GM18499 (cell line): ENCODE data around the gene IQSEC3.
A peak's percentile ranks its signal among the peaks of the same experiment; 100 is the strongest.
"Not testable (repeated sequence)": the region's sequence is repeated elsewhere in the genome, so short reads cannot be mapped to it uniquely, and the experiment has no call there.

ENCODE experiments used
- ATAC-seq: cut with Tn5 transposase; IDR thresholded peaks from one replicate; pipeline ENCODE4 v1.9.1; 2021; ENCODE audit warnings: moderate number of reproducible peaks; ENCODE audit not compliant: insufficient read depth, unreplicated experiment

The IQSEC3 gene

DNA sequence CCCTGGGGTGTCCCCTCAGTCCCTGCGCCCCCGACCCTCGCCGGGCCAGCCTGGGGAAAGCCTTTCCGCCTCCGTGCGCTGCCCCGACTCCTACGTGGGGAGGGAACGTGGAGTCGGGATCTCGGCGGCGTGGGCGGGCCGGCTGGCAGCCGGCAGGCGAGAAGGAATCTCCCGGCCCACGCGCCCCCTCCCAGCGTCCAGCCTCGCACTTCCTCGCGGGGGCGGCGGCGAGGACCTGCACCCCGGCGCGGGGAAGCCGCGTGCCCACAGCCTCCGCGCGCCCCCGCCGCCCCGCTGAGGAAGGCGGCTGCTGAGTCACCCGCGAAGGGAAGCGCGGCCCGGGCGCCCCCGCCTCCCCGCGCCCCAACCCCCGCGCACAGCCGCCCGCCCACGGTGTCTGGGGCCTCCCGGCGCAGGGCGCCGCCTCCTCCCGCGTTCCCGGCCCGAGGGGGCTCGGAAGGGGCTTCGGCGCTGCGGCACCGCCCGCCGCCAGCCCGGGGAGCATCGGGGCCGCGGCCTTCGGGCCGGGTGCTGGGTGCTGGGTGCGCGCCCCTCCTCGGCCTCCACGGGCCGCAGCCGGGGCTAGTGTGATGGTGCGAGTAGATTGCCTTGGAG, 11.3 kb downstream of the IQSEC3 start:
- not testable (repeated sequence) for ATAC-seq

DNA sequence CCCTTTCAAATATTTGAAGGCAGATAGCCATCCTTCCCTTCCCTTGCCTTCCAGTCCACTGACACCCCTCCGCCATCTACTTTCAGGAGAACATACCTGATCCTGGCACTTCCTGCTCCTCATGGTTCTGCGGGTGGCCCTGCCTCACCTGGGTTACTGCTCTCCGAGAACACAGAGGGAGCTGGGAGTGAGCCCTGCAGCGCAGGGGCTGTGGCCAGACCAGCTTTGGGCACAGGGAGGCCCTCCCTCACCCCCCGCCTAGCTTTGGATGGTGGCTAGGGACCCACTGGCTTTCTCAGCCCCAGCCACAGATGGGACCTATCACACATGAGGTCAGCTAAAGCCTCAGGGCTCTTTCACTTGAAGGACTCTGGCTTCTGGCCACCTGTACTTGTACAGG, 12.4 kb downstream of the IQSEC3 start:
- no peak for ATAC-seq

DNA sequence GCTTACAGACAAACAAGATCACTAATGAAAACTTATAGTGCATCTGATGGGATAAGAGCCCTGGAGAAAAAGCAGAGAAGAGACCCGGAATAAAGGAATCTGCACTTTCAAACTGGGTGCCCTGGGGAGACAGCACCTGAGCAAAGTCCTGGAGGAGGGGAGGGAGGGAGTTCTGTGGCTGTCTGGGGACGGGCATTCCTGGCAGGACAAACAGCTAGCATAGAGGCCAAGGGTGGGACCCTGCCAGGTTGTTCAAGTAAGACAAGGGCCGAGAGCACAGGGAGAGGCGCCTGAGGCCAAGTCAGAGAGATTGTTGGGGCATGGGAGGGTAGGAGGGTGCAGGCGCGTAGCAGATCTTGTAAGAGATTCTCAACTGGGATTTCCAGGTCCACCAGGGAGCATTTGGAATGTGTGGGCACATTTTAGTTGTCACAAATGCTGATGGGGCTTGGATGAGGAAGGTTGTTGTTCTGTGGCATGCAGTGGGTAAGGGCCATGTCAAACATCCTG, 14.2 kb downstream of the IQSEC3 start:
- ATAC-seq: no peak

DNA sequence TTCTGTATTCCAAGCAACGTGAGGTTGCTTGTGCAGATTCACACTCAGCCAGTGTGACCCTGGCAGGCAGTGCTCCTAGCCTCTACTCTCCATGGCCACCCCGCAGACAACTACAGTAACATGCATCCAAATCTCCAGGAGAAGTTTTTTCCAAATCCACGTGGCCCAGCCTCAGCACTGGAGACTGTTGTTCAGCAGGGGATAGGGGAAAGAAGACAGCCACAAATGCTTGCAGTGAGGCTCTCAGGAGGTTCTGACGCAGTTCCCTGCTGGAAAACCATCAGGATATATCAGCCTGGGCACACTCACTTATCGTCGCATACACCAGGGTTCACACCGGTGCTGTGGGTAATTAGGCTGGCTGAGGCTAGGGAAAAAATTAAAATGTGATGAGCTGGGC, 16.2 kb downstream of the IQSEC3 start:
- ATAC-seq: no peak

DNA sequence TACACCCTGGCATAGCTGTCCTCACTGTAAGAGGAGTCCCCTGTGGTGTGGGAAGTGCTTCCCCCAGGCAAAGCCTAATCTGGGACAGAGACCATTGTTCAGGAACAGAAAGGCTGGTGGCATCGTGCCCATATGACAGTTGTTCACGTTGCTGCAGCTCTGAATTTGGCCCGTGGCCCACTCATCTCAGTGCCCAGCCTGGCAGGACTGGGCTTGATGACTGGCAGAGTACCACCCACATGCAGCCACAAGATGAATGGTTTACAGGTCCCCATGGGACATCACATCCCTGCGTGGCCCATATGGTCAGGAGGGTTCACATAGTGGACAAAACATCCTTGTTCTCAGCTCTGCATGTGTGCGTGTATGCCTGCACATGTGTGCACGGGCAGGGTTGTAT, 17.5 kb downstream of the IQSEC3 start:
- no peak for ATAC-seq

DNA sequence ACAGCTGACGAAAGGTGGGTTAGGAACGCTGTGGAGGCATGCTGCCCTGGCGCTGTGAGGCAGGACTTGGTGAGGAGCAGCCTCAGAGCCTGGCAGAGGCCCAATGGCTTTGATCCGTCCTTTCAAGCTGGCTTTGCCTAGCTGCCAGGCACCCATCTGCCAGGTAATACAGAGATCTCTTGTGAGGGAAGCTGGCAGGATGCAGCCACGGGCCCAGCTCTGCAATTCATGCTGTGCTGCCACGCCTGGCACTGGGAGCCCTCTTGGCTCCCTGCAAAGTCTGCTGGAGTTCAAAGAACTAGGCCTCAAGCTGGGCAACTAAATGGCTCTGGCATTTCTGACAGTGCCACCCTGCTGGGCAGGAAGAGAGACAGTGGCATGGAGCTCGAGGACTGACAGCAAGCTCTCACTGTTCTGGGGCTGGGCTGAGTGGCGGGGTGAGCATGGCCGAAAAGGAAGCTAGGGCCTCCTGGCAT, 18.7 kb downstream of the IQSEC3 start:
- ATAC-seq: no peak

DNA sequence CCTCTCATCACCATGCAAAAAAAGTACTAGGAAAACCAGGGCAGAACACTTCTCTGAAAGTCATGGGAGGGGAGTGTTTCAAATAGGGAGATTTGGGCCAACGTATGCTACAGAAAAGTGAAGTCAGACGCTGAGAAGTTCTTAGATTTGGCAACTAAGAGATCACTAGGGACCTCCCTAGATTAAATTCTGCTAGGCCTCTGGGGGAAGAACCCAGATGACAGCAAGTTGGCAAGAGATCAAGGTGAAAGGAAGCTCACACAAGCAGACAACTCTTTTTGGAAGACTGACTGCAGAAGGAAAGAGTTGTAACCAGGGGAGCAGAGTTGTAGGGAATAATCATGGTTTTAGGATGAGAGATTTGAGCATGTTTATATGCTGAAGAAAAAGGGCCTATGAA, 20.7 kb downstream of the IQSEC3 start:
- ATAC-seq: no peak

DNA sequence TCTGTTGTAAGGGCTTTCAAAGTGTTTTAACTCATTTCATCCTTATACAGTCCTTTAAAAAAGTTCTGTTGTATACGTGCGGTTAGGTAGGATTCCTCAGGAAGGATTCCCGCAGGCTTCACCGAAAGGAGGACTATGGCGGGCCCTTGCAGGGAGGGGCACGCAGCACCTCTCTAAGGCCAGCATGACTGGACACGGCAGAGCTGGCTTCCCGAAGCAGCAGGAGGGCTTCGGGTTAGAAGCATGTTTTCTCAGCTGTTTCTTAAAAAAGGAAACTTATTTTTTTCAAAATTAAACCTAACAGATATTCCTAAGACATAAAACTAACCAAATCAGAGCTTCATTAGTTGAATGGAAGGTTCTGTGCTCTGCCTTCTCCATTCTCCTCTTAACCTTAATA, 21.3 kb downstream of the IQSEC3 start:
- no peak for ATAC-seq

DNA sequence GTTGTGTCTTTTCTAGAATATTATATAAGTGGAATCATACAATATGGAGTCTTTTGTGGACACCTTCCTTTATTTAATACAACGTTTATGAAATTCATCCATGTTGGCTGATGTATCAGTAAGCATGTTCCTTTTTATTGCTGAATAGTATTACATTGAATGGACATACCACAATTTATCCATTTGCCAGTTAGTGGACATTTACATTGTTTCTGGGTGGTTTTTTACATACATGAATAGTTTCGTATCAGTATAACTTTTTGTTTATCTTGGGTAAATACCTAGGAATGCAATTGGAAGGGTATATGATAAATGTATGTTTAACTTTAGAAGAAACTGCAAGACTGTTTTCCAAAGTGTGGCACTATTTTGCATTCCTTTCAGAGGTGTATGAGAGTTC, 23.1 kb downstream of the IQSEC3 start:
- no peak for ATAC-seq

DNA sequence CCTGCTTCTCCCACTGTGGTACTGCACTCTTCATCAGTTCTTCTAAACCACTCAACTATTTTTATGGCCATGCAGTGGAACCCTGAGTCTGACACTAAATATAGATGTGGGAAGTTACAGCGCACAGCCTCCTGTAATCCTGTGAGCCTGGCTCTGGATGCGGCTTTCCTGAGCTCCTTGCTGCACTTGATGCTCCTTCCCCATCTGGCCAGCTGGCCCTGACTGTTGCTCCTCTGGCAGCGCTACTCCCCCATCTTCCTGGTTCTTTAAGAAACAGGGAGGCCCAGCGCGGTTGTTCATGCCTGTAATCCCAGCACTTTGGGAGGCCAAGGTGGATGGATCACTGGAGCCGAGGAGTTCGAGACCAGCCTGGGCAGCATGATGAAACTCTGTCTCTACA, 24.6 kb downstream of the IQSEC3 start:
- ATAC-seq: no peak

DNA sequence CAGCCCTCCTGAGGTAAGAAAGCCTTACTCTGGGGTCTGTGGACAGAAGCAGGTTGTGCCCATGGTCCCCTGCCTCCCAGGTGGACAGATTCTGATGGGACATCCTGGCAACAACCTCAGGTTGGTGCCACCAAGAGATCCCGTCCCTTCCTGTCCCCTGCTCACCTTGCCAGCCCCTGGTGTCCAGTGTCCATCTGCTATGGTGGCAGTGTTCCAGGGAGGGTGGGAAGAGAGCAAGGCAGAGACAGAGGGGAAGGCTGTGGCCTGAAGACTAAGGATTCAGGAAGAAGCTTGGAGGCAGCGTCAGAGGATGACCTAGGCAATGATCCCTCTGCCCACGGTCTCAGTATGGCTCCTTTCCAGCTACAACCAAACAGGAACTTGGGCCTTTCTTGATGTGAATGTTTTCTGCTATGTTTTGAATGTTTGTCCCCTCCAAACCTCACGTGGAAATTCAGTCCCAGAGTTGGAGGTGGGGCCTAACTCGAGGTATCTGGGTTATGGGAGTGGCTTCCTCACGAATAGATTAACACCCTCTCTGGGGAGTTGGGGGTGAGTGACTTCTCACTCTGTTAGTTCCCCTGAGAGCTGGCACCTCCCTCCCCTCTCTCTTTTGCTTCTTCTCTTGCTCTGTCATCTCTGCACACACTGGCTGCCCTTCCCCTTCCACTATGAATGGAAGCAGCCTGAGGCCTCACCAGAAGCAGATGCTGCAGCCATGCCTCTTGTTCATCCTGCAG, 26.9 kb downstream of the IQSEC3 start:
- no peak for ATAC-seq

DNA sequence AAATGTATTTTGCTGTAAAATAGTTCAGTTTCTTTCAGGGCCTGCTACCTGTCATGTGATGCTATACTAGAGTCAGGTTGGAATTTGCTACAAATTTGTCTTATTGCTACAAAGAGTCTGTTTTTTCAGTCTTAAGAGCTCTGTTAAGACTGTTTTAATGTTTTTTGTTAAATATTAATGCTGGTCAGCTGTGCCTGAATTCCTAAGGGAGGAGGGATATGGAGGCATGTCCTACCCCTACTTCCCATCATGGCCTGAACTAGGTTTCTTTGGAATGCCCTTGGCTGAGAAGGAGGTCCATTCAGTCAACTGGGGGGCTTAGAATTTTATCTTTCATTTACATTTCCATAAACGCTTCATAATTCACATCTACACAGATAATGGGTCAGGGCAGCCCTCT, 30.0 kb downstream of the IQSEC3 start:
- no peak for ATAC-seq

DNA sequence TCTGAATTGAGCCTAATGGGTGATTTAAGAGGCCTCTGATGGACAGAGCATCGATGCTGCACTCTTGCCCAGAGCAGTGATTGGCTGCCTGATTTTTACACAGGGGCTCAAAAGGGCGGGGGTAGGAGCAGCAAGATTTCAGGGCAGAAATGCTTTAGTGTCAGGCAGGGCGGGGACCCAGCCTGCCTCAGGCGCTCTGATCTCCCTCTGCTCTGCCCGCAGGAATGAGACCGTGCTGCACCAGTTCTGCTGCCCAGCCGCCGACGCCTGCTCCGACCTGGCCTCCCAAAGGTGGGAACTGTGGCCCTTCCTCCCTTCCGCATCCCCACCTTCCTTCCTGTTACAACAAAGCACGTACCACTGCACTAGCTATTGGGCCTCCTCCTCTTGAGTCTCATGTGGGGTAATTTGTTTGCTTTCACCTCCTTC, 32.4 kb downstream of the IQSEC3 start:
- no peak for ATAC-seq

DNA sequence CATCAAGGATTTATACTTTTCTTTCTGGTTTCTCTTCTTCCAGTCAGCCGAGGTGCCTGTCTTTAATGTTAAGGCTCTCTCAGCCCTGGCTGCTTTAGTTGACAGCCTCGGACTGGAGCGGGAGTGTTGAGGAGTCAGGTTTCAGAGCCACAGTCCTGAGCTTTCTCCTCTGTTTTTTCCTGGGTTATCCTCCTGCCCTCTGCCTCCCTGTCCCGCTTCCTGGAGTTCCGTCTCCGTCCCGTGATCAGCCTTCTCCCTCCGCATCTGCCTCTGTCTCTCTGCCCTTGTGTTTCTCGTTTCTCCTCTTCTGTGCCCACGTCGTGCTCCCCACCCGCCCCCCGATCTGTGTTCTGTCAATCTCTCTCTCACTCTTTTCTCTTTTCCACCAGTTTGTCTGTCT, 33.0 kb downstream of the IQSEC3 start:
- ATAC-seq: no peak

DNA sequence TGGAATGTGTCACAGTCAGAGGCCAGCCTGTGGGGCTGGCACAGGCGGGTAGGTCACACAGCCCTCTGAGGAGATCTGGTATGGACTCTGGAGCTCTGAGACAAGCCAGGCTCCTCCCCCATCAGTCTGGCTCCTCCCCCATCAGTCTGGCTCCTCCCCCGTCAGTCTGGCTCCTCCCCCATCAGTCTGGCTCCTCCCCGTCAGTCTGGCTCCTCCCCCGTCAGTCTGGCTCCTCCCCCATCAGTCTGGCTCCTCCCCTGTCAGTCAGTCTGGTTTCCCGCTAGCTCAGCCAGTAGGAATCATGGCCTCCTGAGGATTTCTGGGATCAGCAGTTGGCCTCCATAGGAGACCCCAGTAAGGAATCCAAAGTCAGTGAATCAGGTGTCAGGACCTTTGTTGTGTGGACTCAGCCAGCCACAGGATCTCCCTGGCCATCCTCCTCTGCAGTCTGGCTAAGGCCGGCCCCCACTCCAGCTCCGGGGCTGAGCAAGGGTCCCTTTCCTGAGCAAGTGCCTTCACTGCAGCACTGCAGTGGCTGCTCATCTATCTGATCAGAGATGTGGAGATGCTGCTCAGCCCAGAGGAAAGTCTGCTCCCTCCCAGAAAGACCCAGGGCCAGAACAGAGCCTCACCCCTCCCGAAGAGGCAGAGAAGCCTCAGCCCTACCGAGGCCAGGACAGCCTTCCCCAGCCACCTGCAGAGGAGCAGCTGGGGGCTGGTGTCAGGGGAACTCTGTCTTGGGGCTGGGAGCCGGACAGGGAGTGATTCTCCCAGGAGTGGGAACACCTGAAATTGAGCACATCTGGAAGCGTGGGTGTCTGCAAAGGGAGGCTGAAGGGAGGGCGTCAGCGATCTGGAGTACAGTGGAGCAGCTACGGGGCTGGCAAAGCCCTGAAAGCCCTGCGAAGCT, 35.7 kb downstream of the IQSEC3 start:
- no peak for ATAC-seq

DNA sequence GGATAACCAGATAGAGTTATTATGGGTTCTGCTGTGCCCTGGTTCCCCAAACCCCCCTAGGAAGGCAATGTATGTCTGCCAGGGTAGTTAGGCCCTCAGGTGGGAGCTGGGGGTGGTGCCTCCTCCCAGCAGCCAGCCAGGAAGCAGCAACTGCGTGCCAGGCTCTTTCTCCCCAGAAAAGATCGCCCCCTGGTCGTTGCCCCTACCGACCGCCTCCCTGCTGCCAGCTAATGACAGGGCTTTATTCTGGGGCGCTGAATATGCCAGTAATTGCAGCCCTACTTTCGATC, 36.3 kb downstream of the IQSEC3 start:
- no peak for ATAC-seq

DNA sequence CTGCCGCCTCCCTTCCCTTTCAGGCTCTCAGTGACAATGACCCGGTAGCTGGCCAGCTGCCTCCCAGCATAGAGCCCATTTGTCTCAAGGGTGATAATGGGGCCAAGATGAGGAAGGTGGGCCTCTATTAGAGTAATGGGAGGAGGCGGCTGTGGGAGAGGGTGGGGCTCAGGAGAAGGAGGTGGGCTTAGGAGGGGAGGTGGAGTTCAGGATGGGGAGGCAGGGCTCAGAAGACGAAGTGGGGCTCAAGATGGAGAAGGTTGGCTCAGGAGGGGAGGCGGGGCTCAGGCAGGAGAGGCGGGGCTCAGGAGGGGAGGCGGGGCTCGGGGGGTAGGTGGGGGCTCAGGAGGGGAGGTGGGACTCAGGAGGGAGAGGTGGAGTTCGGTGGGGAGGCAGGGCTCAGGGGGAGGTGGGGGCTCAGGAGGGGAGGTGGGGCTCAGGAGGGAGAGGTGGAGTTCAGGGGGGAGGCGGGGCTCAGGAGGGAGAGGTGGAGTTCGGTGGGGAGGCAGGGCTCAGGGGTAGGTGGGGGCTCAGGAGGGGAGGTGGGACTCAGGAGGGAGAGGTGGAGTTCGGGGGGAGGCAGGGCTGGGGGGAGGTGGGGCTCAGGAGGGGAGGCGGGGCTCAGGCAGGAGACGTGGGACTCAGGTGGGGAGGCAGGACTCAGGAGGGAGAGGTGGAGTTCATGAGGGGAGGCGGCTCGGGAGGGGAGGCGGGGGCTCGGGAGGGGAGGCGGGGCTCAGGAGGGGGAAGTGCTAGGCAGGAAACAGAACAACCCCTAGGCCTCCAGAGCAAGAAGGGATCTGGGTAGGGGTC, 36.8 kb downstream of the IQSEC3 start:
- ATAC-seq: no peak

DNA sequence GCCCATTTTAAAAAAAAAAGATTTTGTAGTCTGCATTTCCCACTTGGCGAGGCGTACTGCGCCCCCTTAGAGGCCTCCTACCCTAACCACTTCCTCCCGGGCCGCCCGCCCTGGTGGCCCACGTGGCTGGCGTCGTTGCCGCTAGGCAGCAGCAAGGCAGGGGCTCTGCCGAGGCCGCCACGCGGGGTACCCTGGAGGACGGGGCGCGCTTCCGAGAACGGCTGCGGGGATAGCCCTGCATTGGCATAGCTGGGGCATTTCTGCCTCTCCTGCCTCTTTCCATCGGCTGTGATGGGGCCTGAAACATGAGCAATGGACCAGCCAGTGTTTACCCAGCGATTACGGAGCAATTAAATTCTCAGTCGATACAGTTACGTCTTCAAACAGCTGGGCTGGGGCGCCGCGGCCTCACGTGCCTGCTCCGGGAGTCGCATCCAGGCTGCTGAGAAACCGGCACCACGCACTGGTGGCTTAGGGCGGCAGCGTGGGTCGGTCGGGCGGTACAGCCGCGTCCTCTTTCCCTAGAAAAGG, 38.0 kb downstream of the IQSEC3 start:
- ATAC-seq: no peak

DNA sequence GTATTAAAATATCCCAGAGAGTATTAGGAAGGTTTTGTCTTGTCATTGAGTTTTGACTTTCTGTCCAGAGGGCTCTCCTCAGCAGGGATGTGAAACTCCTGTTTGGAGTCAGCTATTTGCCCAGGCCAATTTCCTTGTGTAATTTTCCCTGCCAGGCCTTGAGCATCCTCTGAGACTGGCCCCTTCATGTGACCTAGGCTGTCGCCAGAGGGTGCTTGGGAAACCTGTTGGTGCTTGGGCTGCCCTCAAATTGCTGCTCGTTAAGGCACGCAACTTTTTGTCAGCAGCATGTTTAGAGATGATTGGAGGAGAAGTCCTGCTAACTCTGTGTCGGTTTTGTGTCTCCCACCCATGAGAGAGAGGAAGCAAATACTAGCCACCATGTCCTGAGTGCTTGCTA, 39.1 kb downstream of the IQSEC3 start:
- ATAC-seq: no peak

DNA sequence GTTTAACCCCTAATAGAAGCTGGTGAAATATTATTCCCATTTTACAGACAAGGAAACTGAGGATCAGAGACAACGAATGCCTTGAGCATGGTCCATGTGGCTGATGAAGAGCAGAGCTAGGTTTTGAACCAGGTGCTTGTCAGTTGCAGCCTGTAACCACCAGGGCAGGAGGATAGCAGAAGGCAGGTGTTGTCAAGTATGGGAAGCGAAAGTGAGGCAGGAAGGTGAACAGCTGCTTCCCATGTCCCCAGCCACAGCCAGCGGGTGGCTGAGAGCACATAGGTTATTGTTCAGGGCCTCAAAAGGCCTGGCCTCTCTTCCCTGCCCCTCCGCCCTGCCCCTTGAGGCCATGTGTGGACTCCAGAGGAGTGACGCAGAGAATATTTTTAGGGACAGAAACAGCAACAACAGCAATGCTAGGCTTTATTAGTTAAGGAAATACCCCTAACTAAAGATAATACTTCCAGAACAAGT, 39.6 kb downstream of the IQSEC3 start:
- peak; percentile 74 for ATAC-seq
